SK-N-SH treated with all-trans-retinoic acid at 6 μM for 48 hours (cell line): ENCODE measurements around the gene IP6K3.

Experiments used
- ARNTL ChIP-seq: fragments of 450-650 bp; formaldehyde crosslinking; IDR thresholded peaks from 2 replicates; pipeline ENCODE4 v1.5.0; 2020; ENCODE audit warnings: low read depth, mild to moderate bottlenecking, moderate library complexity, borderline replicate concordance
- CSDC2 ChIP-seq: fragments of 250-450 bp; sonication (Bioruptor Pico); IDR thresholded peaks from 2 replicates; pipeline ENCODE4 v1.5.0; 2020; ENCODE audit warnings: mild to moderate bottlenecking, moderate library complexity
- PPARA ChIP-seq: fragments of 250-450 bp; sonication (Bioruptor Pico); IDR thresholded peaks from 2 replicates; pipeline ENCODE4 v1.5.0; 2020; ENCODE audit warnings: mild to moderate bottlenecking, borderline replicate concordance
- SNAI2 ChIP-seq: fragments of 250-450 bp; sonication (Bioruptor Pico); IDR thresholded peaks from 2 replicates; pipeline ENCODE4 v1.5.0; 2020; ENCODE audit warnings: mild to moderate bottlenecking, moderate library complexity
- TCF4 ChIP-seq: fragments of 250-450 bp; sonication (Bioruptor Pico); IDR thresholded peaks from 2 replicates; pipeline ENCODE4 v1.8.0; 2021; ENCODE audit warnings: mild to moderate bottlenecking, moderate library complexity, borderline replicate concordance
- ZFP3 ChIP-seq: fragments of 250-450 bp; sonication (Bioruptor Pico); IDR thresholded peaks from 2 replicates; pipeline ENCODE4 v1.5.0; 2020; ENCODE audit warnings: mild to moderate bottlenecking, moderate library complexity
- ZFP30 ChIP-seq: fragments of 450-650 bp; formaldehyde crosslinking; IDR thresholded peaks from 2 replicates; pipeline ENCODE4 v1.5.0; 2022; ENCODE audit warnings: mild to moderate bottlenecking, moderate library complexity
- ZNF565 ChIP-seq: fragments of 450-650 bp; formaldehyde crosslinking; conservative IDR thresholded peaks from 2 replicates; pipeline ENCODE4 v1.5.0; 2020; ENCODE audit warnings: low read depth, mild to moderate bottlenecking, moderate library complexity
- ZNF70 ChIP-seq: fragments of 450-650 bp; formaldehyde crosslinking; IDR thresholded peaks from 2 replicates; pipeline ENCODE4 v1.5.0; 2020; ENCODE audit warnings: mild to moderate bottlenecking, moderate library complexity

- no peak for TF ChIP-seq ZNF565
- TF ChIP-seq ARNTL (CRISPR knock-in tag), result no peak
- TF ChIP-seq ZNF70 (CRISPR knock-in tag), result no peak
- TF ChIP-seq CSDC2 (CRISPR knock-in tag), result no peak
- TF ChIP-seq ZFP30 (CRISPR knock-in tag), result no peak
- TF ChIP-seq ZFP3 (CRISPR knock-in tag), result no peak
- no peak for TF ChIP-seq TCF4 (CRISPR knock-in tag)
- TF ChIP-seq SNAI2 (CRISPR knock-in tag), result no peak
- no peak for TF ChIP-seq PPARA
Measured at GRCh38 chr6:33776764-33777163, 30.1 kb upstream of the IP6K3 start.
